Measurements from ENCODE around the gene CIB1.

The CIB1 gene

DNA sequence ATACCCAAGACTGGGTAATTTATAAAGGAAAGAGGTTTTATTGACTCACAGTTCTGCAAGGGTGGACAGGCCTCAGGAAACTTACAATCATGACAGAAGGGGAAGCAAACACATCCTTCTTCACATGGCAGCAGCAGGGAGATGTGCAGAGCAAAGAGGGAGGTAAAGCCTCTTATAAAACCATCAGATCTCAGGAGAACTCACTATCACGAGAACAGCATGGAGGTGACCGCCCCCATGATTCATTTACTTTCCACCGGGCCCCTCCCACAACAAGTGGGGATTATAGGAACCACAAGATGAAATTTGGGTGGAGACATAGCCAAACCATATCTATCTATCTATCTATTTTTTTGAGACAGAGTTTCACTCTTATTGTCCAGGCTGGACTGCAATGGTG, 5.6 kb upstream of the CIB1 start:
- DNase-seq = no peak

DNA sequence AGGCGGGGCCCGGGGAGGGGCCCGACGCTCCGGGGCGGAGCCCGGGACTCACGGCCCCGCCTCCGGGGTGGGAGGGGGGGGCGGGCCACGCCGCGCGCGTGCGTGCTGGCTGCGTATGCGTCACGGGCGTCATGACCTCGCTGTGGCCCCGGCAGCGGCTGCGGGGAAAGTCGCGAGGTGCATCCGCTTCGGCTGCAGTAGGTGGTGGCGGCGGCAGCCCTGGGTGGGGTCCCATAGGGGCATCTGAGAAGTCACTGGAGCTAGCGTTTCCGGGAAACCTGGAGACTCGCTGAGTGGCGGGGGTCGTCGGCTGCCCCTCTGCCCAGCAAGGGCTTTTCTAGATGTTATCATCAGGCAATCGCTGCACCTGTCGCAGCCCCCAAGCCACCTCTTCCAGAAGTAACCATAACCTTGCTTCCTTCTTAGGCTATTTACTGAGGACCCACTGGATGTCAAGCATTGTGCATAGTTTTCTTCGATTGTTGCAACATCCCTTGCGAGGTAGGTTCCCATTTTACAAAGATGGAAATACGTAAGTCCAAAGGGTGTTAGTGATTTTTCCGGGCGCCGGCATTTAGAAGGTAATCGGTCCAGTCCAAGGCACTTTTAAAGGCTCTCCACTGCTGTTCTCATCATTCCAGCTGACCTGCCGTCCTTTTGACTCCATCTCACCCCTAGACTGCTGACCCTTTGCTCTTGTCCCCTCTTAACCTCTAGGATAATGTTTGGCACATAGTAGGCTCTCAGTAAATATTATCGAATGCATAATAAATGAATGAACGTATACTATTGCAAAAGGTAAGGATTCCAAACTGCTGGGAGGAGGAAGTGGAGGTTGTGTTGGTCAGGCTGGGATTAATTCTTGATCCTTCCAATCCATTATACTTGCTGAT, 601 bp upstream of the CIB1 start, which contains the start of gene GDPGP1:
Gene GDPGP1 (plus strand): TSS at position 114 of the 893 bp plus-strand sequence. CDS start 6,700 bp downstream, outside the sequence.
- no peak for DNase-seq

DNA sequence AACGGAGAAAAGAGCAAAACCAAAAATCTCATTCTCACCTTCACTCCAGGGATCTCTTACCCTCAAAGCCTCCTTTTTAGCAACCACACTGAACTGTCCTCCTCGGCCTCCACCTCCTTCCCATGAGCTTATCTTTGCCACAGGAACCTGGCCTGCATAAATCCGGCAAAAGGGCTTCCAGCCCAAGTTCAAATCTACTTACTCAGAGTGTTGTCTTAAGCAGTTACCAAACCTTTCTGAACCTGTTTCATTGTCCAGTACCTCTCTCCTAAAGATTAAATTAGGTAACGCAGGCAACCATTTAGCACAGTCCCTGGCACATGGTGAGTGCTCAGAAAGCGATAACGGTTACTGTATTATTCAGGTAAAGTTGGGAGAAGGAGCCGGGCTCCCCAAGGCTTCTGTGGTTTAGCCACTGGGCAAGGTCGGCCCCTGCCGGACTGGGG, 777 bp downstream of the CIB1 start:
- no peak for DNase-seq

DNA sequence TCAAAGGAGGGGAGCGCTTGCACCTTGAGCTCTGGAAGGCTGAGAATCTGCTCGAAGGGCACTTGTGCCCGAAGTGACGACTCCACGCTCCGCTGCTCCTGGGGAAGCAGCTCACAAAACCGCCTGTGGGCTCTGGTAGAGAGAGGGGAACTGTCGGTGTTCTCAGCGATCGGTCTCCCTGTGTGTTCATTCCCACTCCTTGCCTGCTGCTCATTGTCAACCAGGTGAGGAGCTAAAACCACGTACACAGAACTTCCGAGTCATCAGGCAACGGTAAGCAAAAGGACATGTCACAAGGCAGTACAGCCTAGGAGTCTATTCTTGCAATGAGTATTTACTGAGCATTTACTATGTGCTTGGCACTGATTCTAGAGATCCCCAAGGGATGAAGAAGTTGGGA, 1.5 kb downstream of the CIB1 start:
- peak; percentile 20 for DNase-seq

DNA sequence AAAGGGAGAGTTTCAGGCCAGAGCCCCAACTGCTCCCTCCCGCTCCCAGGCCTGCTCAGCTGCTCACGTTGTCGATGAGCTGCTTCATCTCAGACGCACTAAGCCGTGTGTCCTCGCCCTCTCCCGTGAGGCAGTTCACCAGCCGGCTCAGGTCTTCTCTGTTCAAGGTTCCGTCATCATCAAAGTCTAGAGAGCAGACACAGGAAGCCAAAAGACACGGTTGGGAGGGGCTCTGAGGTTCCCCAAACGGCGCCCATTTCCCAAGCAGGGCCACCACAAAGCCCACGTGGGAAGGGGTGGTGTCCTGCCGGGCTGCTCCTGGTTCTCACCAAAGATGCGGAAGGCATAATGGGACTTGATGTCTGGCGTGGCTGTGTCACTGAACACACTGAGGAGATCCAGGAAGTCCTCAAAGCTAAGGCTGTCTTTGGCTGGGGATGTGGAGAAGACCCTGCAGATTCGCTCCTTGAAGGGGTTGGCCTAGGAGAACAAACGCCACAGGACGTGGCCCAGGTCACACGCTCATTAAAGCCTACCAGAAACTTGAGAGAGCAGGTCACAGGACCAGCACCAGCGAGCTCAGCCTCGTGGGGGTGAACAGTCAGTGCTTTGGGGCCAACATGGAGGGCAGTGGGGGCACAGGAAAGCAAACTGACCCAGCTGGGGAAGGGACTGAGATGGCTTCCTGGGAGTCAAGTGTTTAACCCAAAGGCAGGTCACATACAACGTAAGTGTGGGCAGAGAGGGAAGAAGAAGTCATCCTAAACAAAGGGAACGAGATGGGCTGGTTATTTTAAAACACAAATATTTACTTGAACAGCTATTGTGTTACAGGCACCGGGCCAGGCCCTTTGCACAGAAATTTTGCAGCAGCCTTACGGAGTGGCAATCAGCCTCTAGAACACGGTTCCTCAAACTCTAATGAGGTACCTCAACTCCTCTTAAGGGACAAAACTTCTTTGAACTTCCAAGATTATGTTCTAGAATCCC, 2.4 kb downstream of the CIB1 start:
- peak; percentile 77 for DNase-seq

DNA sequence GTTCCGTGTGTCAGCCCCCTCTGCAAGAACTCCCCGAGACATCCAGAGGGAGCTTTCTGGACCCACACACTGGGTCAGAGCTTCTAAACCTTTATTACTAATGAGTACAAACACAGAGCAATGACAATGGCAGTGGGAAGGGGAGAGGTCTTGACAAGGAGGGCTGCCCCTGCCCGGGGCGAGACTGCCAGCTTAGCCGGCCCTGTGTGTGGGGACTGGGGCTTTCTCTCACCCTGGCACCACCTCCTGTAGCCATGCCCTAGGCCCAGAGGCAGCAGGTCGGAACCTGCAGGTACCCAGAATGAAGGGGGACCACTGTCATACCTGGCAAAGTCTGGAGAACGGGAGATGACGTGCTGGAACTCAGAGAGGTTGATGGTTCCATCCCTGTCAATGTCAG, 3.1 kb downstream of the CIB1 start:
- no peak for DNase-seq

DNA sequence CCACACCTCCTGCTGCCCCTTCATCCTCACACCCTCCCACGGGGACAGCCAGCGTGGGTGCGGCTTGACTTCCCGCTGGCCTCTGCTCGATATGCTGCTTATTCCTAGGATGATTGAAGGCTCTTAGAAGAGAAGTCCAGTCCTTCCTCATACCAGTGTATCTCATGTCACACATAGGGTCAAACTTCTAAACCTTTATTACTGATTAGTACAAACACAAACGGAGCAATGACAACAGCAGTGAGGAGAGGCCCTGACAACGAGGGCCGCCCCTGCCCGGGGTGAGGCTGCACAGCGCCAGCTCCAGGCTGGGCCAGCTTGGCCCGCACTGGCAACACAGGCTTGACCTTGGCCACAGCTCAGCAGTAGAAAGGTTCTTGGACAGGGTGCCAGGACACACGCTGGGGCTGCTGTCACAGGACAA, 3.7 kb downstream of the CIB1 start:
- no peak for DNase-seq

DNA sequence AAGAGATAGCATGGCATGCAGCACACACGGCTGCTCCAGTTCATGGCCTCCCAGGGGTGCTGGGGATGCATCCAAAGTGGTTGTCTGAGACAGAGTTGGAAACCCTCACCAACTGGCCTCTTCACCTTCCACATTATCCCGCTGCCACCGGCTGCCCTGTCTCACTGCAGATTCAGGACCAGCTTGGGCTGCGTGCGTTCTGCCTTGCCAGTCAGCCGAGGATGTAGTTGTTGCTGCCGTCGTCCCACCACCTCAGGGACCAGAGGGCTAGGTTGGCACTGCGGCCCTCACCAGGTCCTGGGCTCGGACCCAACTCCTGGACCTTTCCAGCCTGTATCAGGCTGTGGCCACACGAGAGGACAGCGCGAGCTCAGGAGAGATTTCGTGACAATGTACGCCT, 4.8 kb downstream of the CIB1 start:
- no peak for DNase-seq

DNA sequence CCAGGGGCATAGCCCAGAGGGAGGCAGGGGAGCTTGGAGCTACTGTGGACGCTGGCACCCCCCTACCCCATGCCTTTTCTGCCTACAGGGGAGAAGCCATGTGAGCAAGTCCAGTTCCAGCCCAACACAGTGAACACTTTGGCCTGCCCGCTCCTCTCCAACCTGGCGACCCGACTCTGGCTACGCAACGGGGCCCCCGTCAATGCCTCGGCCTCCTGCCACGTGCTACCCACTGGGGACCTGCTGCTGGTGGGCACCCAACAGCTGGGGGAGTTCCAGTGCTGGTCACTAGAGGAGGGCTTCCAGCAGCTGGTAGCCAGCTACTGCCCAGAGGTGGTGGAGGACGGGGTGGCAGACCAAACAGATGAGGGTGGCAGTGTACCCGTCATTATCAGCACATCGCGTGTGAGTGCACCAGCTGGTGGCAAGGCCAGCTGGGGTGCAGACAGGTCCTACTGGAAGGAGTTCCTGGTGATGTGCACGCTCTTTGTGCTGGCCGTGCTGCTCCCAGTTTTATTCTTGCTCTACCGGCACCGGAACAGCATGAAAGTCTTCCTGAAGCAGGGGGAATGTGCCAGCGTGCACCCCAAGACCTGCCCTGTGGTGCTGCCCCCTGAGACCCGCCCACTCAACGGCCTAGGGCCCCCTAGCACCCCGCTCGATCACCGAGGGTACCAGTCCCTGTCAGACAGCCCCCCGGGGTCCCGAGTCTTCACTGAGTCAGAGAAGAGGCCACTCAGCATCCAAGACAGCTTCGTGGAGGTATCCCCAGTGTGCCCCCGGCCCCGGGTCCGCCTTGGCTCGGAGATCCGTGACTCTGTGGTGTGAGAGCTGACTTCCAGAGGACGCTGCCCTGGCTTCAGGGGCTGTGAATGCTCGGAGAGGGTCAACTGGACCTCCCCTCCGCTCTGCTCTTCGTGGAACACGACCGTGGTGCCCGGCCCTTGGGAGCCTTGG, 5.6 kb downstream of the CIB1 start:
- DNase-seq = no peak

DNA sequence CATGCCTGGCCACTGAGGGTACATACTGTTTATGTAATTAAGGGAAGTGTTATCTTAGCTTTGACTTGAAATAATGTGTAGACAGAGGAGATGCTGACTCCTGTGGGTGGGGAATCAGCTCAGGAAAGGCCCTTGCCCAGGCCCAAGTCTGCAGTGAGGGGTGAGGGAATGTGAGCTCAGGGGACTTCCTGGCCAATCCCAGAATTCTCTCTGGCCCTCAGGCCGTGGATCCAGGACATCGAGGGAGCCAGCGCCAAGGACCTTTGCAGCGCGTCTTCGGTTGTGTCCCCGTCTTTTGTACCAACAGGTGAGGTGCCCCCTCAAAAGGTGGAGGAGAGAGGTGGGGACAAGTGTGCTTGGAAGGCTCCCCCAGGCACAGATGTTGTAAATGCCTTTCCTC, 6.4 kb downstream of the CIB1 start:
- DNase-seq = no peak

DNA sequence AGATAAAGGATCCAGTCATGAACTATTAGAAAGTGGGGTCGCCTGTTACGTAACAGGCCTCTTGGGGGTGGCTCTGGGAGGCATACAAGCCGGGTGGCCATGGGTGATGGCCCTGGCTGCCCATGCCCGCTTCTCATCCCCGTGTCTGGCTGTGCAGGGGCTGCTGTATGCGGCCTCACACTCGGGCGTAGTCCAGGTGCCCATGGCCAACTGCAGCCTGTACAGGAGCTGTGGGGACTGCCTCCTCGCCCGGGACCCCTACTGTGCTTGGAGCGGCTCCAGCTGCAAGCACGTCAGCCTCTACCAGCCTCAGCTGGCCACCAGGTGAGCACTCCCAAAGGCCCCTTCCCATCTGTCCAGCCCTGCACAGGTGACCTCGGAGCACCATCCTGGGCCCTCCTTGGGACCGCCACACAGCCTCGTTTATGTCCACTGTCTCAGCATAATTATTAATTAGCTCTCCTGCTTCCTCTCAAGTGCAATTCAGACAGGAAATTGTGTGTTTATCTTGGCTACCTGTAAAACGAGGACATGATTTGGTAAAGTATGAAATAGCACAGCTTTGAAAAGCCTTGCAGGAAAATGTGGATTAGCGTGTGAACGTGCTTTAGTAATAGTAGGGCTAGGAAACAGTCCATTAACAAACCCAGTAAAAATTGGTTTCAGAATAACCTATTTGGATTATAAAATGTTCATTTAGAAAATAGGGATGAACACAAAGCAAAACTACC, 8.1 kb downstream of the CIB1 start:
- DNase-seq = no peak

DNA sequence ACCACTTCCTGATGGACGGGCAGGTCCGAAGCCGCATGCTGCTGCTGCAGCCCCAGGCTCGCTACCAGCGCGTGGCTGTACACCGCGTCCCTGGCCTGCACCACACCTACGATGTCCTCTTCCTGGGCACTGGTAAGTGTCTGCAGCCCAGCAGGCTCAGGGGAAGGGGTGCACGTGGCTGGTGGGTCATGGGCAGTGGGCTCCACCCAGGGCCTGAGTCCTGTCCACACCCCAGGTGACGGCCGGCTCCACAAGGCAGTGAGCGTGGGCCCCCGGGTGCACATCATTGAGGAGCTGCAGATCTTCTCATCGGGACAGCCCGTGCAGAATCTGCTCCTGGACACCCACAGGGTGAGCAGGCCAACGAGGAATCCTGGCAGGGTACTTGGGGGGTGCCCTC, 8.7 kb downstream of the CIB1 start:
- no peak for DNase-seq

DNA sequence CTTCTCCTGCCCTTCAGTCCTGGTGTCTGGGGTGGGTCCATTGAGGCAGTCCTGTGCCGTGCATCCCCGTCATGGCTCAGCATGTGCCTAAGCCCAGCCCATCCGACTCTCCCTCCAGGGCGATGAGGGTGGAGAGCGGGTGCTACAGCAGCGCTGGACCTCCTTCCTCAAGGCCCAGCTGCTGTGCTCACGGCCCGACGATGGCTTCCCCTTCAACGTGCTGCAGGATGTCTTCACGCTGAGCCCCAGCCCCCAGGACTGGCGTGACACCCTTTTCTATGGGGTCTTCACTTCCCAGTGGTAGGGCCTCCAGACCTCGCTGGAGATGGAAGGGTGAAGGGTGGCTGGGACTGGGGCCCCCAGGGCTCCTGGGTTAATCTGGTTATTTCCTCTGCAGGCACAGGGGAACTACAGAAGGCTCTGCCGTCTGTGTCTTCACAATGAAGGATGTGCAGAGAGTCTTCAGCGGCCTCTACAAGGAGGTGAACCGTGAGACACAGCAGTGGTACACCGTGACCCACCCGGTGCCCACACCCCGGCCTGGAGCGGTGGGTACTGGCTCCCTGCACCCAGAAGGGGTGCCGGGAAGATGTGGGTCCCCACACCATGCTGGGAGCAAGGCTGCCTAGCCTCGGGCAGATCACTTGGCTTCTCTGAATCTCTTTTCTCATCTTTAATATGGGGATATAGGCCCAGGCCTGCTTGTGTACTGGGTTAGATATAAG, 10.1 kb downstream of the CIB1 start:
- DNase-seq = no peak

DNA sequence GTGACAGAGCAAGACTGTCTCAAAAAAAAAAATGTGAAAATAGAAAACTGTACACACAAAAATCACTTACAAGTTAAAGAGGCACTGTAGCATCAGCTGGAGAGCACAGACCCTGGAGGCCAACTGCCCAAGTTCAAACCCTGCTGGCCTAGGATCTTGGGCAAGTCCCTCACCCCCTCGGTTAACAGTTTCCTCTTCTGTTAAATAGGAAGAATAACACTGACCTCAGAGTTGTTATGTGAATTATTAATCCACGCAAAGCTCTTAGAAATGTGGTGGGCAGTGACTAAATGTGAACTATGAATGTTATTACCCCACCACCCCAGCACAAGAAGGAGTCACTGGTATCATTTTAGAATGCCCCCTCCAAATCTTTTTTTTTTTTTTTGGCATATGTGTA, 11.2 kb downstream of the CIB1 start:
- DNase-seq = no peak

DNA sequence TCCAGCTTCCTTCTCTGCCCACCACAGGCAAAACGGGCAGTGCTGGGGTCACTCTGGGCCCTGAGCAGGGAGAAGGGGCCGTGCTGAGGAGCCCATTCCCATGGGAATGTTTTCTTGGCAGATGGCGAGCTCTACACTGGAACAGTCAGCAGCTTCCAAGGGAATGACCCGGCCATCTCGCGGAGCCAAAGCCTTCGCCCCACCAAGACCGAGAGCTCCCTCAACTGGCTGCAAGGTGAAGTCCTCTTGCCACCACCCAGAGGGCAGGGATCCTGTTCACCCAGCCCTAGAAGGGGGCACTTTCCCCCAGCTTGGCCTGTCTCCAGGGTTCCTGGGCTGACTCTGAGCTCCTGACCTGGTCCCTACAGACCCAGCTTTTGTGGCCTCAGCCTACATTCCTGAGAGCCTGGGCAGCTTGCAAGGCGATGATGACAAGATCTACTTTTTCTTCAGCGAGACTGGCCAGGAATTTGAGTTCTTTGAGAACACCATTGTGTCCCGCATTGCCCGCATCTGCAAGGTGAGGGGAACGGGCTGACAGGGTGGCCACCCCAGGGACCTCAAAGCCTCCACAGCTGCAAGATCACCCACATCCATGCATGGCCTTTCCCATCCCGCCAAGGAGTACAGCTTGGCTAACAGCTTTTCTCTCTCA, 12.4 kb downstream of the CIB1 start:
- DNase-seq = no peak

DNA sequence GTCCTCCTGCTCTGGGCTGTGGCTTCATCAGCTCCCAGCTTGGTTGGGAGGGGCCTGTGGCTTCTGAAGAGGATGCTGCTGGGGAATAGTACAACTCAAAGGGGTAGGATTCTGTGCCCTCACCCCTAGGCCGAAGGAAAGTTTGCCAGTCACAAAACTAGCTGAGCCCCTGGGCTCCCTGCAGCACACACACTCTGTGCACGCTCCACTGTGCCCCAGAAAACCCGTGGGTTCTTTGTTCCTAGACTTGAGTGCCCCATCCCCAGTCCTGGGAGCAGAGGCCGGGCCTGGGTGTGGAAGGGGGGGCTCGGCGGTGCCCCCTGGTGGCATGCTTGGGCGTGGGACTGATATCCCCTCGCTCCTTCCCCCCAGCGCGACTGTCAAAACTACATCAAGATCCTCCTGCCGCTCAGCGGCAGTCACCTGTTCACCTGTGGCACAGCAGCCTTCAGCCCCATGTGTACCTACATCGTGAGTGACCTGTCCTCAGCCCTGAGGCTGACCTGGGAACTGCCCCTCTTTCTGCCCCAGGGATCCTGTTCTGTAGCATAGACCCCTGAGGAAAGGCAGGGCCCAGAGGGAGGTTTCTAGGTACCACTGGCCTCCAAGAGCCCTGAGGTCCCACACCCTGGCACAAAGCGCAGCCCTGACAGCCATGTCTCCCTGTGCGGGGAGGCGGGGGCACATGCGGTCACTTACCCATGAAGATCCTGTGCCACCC, 14.2 kb downstream of the CIB1 start:
- DNase-seq = peak; percentile 41

DNA sequence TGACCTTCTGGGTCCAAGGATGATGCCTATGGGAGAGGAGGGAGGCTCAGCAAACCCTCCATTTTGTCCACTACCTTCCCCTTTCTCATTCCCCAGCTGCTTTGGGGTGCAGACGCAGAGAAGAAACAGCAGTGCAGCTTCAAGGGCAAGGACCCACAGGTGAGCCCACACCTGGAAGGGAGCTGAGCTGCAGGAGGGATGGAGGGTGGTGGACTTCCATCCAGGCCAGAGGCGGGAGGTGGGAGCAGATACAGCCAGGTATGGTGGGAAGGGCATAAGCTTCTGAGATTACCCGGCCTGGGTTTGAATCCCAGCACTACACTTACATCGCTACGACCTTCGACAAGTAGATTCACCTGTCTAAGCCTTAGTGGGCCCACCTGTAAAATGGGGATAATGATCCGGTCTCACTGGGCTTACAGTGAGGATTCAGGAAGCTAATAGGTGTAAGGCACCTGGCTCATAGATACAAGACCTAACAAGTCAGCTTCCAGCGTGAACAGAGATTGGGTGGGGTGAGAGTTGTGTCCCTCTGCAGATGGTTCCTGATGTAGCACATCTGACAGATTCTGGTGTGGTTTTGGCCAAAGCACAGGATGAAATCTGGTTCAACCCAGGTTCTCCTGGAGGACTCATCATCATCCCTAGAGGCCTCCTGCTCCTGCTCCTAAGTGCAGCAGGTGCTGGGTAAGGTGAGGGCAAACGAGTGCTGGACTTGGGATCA, 15.9 kb downstream of the CIB1 start:
- no peak for DNase-seq

DNA sequence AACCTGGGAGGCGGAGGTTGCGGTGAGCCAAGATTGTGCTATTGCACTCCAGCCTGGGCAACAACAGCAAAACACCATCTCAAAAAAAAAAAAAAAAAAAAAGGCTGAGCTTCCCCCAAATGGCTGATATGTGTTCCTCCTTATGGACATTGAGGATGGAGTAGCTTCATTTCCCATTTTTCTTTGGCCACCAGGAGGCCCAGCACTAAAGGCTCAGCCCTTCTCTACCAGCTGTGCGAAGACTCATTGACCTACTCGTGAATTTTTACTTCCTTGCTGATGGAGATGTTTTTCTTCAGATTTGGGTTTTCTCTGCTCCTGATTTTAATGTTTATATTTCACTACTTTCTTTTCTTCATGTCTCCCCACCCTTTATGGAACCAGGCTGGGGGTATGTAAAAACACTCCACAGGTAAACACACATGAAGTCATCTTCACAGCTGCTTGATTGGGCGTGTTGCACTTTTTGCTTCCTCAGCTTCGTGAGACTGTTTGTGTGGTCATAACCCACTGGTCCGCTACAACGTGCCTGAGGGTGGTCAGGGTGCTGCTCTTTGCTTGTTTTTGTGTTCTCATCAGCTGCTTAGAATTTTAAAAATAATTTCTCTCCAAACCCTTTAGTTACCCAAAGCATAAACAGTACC, 19.1 kb downstream of the CIB1 start:
- no peak for DNase-seq

Measured in stimulated activated CD4-positive, alpha-beta T cell treated with anti-CD3 and anti-CD28 coated beads, Interleukin-1b, Interleukin-23, amount 100 ng/mL, for 48 hours (primary cell).